Neural crest cell (in vitro differentiated cells): ENCODE results near the gene FAM151A. TPM values are rescaled to one million over a fixed set of nuclear protein-coding genes. Genes with fewer than 3 reads are reported as not detected.

Experiments used
- DNase-seq: peaks from one replicate; pipeline ENCODE4 v3.0.0; 2021; ENCODE audit warnings: low read depth, mixed read lengths, low spot score
- H3K27ac Mint-ChIP-seq: one replicate; pipeline ENCODE4 v1.8.0; 2021; ENCODE audit warnings: mild to moderate bottlenecking, mixed read lengths; ENCODE audit not compliant: unreplicated experiment
- H3K27me3 Mint-ChIP-seq: 2 replicates; pipeline ENCODE4 v1.8.0; 2021; ENCODE audit warnings: low read depth, mild to moderate bottlenecking, mixed read lengths
- H3K36me3 Mint-ChIP-seq: 2 replicates; pipeline ENCODE4 v1.8.0; 2021; ENCODE audit warnings: low read depth, mild to moderate bottlenecking, mixed read lengths
- H3K4me1 Mint-ChIP-seq: 2 replicates; pipeline ENCODE4 v1.8.0; 2021; ENCODE audit warnings: mixed read lengths
- H3K4me3 Mint-ChIP-seq: one replicate; pipeline ENCODE4 v1.8.0; 2021; ENCODE audit warnings: mild to moderate bottlenecking, mixed read lengths
- H3K9me3 Mint-ChIP-seq: 2 replicates; pipeline ENCODE4 v1.8.0; 2021; ENCODE audit warnings: mixed read lengths
- CTCF ChIP-seq: fragments of 200-600 bp; sonication (generic); conservative IDR thresholded peaks from 2 replicates; pipeline ENCODE4 v1.5.0; 2021; ENCODE audit warnings: antibody characterized with exemption, mild to moderate bottlenecking
- total RNA-seq: library from RNA; stranded (reverse); gene quantifications from 2 replicates; pipeline ENCODE4 v1.2.1, GENCODE V29; 2021

The FAM151A gene
- total RNA-seq, 1 donor from 2014 or later = not detected

- Mint-ChIP-seq H3K4me1 (peaks cover 17% of the 10 kb centered on the region), H3K27me3 (no peaks in the 10 kb centered on the region), H3K4me3 (no peak overlapping the region), H3K36me3 (no peaks in the 10 kb centered on the region), H3K27ac (no peak overlapping the region), H3K9me3 (no peaks in the 10 kb centered on the region)
- no peak for TF ChIP-seq CTCF
- no peak for DNase-seq
Measured at GRCh38 chr1:54583871-54584270, 39.5 kb downstream of the FAM151A start.

- no peaks in the 10 kb centered on the region for H3K9me3 Mint-ChIP-seq
- no peak overlapping the region for H3K27ac Mint-ChIP-seq
- no peak overlapping the region for H3K4me3 Mint-ChIP-seq
- DNase-seq = no peak
- peaks cover 17% of the 10 kb centered on the region for H3K4me1 Mint-ChIP-seq
- H3K27me3 Mint-ChIP-seq = no peaks in the 10 kb centered on the region
- TF ChIP-seq CTCF = no peak
- no peaks in the 10 kb centered on the region for H3K36me3 Mint-ChIP-seq
Measured at GRCh38 chr1:54583307-54583686, 40.0 kb downstream of the FAM151A start.

- TF ChIP-seq CTCF = no peak
- H3K4me1 Mint-ChIP-seq = peaks cover 17% of the 10 kb centered on the region
- no peaks in the 10 kb centered on the region for H3K36me3 Mint-ChIP-seq
- no peak for DNase-seq
- H3K27ac Mint-ChIP-seq = peak overlapping the region; percentile 27
- H3K27me3 Mint-ChIP-seq = no peaks in the 10 kb centered on the region
- no peak overlapping the region for H3K4me3 Mint-ChIP-seq
- no peaks in the 10 kb centered on the region for H3K9me3 Mint-ChIP-seq
Measured at GRCh38 chr1:54582566-54583306, 40.6 kb downstream of the FAM151A start.

- H3K27me3 Mint-ChIP-seq = no peaks in the 10 kb centered on the region
- H3K9me3 Mint-ChIP-seq = no peaks in the 10 kb centered on the region
- peaks cover 17% of the 10 kb centered on the region for H3K4me1 Mint-ChIP-seq
- no peaks in the 10 kb centered on the region for H3K36me3 Mint-ChIP-seq
- TF ChIP-seq CTCF = no peak
- H3K27ac Mint-ChIP-seq = no peak overlapping the region
- DNase-seq = no peak
- no peak overlapping the region for H3K4me3 Mint-ChIP-seq
Measured at GRCh38 chr1:54581621-54582035, 41.7 kb downstream of the FAM151A start.

GRCh38 chr1:54580856-54581550 is 42.3 kb downstream of the FAM151A start:
- Mint-ChIP-seq H3K27ac (no peak overlapping the region), H3K9me3 (no peaks in the 10 kb centered on the region)

More at GRCh38 chr1:54580856-54581550, 42.3 kb downstream of the FAM151A start:
- no peak for TF ChIP-seq CTCF
- DNase-seq = no peak
- peaks cover 17% of the 10 kb centered on the region for H3K4me1 Mint-ChIP-seq
- H3K36me3 Mint-ChIP-seq = no peaks in the 10 kb centered on the region
- H3K27me3 Mint-ChIP-seq = no peaks in the 10 kb centered on the region
- H3K4me3 Mint-ChIP-seq = no peak overlapping the region
